ENCODE measurements around the gene GAK.

DNA sequence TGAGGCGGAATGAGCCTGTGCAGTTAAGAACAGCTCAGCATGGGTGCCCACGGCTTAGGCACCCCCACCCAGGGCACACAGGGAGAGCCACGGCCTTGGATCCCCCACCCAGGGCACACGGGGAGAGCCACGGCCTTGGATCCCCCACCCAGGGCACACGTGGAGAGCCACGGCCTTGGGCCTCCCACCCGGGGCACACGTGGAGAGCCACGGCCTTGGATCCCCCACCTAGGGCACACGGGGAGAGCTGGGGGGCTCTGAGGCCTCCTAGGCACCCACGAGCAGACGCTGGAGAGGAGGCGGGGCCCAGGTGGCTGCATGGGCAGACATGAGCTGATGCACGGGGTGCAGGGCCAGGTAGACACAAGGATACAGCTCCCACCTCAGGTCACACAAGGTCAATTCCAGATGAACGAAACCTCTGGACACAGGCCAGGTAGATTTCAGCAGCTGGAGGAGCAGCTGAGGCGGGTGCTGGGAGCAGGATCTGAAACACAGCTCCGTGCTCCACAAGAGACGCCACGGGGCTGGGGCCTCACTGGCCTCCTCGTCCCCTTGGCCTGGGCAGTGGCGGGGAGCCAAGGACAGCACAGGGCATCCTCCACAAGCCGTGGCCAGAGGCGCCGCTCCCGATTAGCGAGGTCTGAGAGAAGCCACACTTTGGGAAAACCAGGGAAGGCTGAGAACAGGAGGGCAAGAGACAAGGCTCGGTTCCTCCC, 30.8 kb downstream of the GAK start:
- TF ChIP-seq POLR2A (IDR thresholded peaks at IDR 0.05; ENCODE audit: extremely low read depth, insufficient read length) = no peak
- TF ChIP-seq CTCF (IDR thresholded peaks at IDR 0.05; ENCODE audit: low read depth, low read length) = no peak

All from NB4 (cell line).